ENCODE data around the gene HECTD2. TPM values are rescaled to one million over a fixed set of nuclear protein-coding genes. Genes with fewer than 3 reads are reported as not detected.

Gene HECTD2
- total and polyA plus RNA-seq, 2 of the 8 experiments (the other 6 are each of a cell fraction or from before 2014, with no cell fraction given), result 5.7 to 11.9 TPM

GRCh38 chr10:91465261-91465660, 55.1 kb downstream of the HECTD2 start (continued):
- TF ChIP-seq MAX (IDR thresholded peaks at IDR 0.05), result no peak

All from H1 (cell line).